NCI-H1694 treated with DMSO at 0.1 percent for 48 hours (cell line): ENCODE results near the gene FREY1.
"Not testable (repeated sequence)": the region's sequence is repeated elsewhere in the genome, so short reads cannot be mapped to it uniquely, and the experiment has no call there.

Experiments used
- DNase-seq: peaks from one replicate; lab custom pipeline; 2025; lab: John Stamatoyannopoulos, UW

FREY1 gene

GRCh38 chr11:45913942-45914635 is 7.0 kb upstream of the FREY1 start:
- no peak for DNase-seq

- DNase-seq = no peak
Observed at GRCh38 chr11:45913514-45913913, 6.4 kb upstream of the FREY1 start.

- DNase-seq = no peak
Observed at GRCh38 chr11:45910623-45911022, 3.6 kb upstream of the FREY1 start.

- DNase-seq = no peak
Observed at GRCh38 chr11:45909594-45910475, 2.8 kb upstream of the FREY1 start.

- no peak for DNase-seq
Observed at GRCh38 chr11:45907911-45908370, 870 bp upstream of the FREY1 start.

- DNase-seq = no peak
Observed at GRCh38 chr11:45906096-45906682, 882 bp downstream of the FREY1 start.

GRCh38 chr11:45905576-45905975 is 1.5 kb downstream of the FREY1 start:
- DNase-seq = not testable (repeated sequence)

GRCh38 chr11:45905095-45905494 is 2.0 kb downstream of the FREY1 start:
- no peak for DNase-seq

GRCh38 chr11:45904309-45904915 is 2.7 kb downstream of the FREY1 start:
- DNase-seq = no peak

GRCh38 chr11:45902452-45903380 is 4.4 kb downstream of the FREY1 start:
- no peak for DNase-seq

- DNase-seq = no peak
Observed at GRCh38 chr11:45901626-45902025, 5.4 kb downstream of the FREY1 start.

GRCh38 chr11:45900916-45901617 is 6.0 kb downstream of the FREY1 start:
- no peak for DNase-seq

- DNase-seq = not testable (repeated sequence)
Observed at GRCh38 chr11:45900175-45900800, 6.8 kb downstream of the FREY1 start.

- no peak for DNase-seq
Observed at GRCh38 chr11:45899448-45900174, 7.5 kb downstream of the FREY1 start.

- no peak for DNase-seq
Observed at GRCh38 chr11:45899086-45899447, 8.0 kb downstream of the FREY1 start.

GRCh38 chr11:45897556-45897955 is 9.5 kb downstream of the FREY1 start:
- DNase-seq = no peak

- peak; percentile 21 for DNase-seq
Observed at GRCh38 chr11:45896422-45896984, 10.6 kb downstream of the FREY1 start.

GRCh38 chr11:45895553-45896259 is 11.4 kb downstream of the FREY1 start:
- DNase-seq = no peak
